Astrocyte of the cerebellum (primary cell): ENCODE results near the gene TFCP2L1.

Experiments
- DNase-seq: peaks from one replicate; pipeline ENCODE4 v3.0.0-alpha.2; 2011; ENCODE audit warnings: low read depth
- H3K4me3 ChIP-seq: 2 replicates; pipeline ENCODE4 v1.5.1; 2011; ENCODE audit warnings: mild to moderate bottlenecking, low read depth, low read length, moderate library complexity
- CTCF ChIP-seq: IDR thresholded peaks from 2 replicates; pipeline ENCODE4 v1.5.1; 2012; ENCODE audit warnings: low read length, low read depth, moderate library complexity, mild to moderate bottlenecking; ENCODE audit errors: missing control alignments
- in situ Hi-C: cut with HindIII; loops from 2 replicates; pipeline ENCODE4 v1.10.0; 2017; ENCODE audit warnings: low sequenced_read_pairs

The TFCP2L1 gene

GRCh38 chr2:121217627-121218026 is 67.4 kb downstream of the TFCP2L1 start:
- no peak for TF ChIP-seq CTCF
- no peak overlapping the region for H3K4me3 ChIP-seq
- DNase-seq = no peak
- in situ Hi-C loops = no loop called here

- in situ Hi-C loops = no loop called here
- H3K4me3 ChIP-seq = no peak overlapping the region
- DNase-seq = no peak
- TF ChIP-seq CTCF = no peak
Observed at GRCh38 chr2:121214296-121214695, 70.7 kb downstream of the TFCP2L1 start.

GRCh38 chr2:121213386-121213785 is 71.6 kb downstream of the TFCP2L1 start:
- in situ Hi-C loops = no loop called here
- no peak overlapping the region for H3K4me3 ChIP-seq
- TF ChIP-seq CTCF = no peak
- DNase-seq = no peak

GRCh38 chr2:121212661-121213325 is 72.2 kb downstream of the TFCP2L1 start:
- TF ChIP-seq CTCF = no peak
- no peak overlapping the region for H3K4me3 ChIP-seq
- no peak for DNase-seq
- in situ Hi-C loops = no loop called here

GRCh38 chr2:121211689-121212151 is 73.3 kb downstream of the TFCP2L1 start:
- no peak overlapping the region for H3K4me3 ChIP-seq
- no peak for TF ChIP-seq CTCF
- in situ Hi-C loops = no loop called here
- DNase-seq = no peak

- no peak for TF ChIP-seq CTCF
- no peak overlapping the region for H3K4me3 ChIP-seq
- no peak for DNase-seq
- in situ Hi-C loops = no loop called here
Observed at GRCh38 chr2:121211251-121211650, 73.8 kb downstream of the TFCP2L1 start.
